Measurements from ENCODE around the gene RNF4.

GRCh38 chr4:2551118-2551517, 82.2 kb downstream of the RNF4 start:
- TF ChIP-seq CTCF (IDR thresholded peaks at IDR 0.05; ENCODE audit: low read length) = no peak
- TF ChIP-seq EZH2 (IDR thresholded peaks at IDR 0.05; ENCODE audit: borderline replicate concordance, low read length) = no peak
